B cell (primary cell): ENCODE data around the gene DNAJC9. TPM values are rescaled to one million over a fixed set of nuclear protein-coding genes. Genes with fewer than 3 reads are reported as not detected.

Experiments used
- ATAC-seq: fragments of 200-7000 bp; cut with Tn5 transposase; one replicate; pipeline ENCODE4 v1.10.0; 2021; ENCODE audit warnings: low read depth, mild to moderate bottlenecking, moderate number of reproducible peaks, moderate library complexity
- CTCF ChIA-PET: fragments of 350-600 bp; sonication (Branson Sonifier 250); formaldehyde crosslinking; loops from one replicate; lab custom pipeline; 2021; ENCODE audit warnings: antibody characterized with exemption, inconsistent platforms; lab: Charles Lee
- POLR2A ChIA-PET: fragments of 350-600 bp; sonication (Branson Sonifier 250); formaldehyde crosslinking; loops from one replicate; lab custom pipeline; 2021; ENCODE audit warnings: antibody characterized with exemption; lab: Charles Lee
- DNase-seq: peaks from one replicate; pipeline ENCODE4 v3.0.0; 2013
- H2AFZ ChIP-seq: 2 replicates; pipeline ENCODE4 v1.6.1; 2012; ENCODE audit warnings: mild to moderate bottlenecking, low read depth, low read length; ENCODE audit not compliant: insufficient read depth, poor library complexity, severe bottlenecking
- H3K27ac ChIP-seq, 2 donors: 1 replicate in 1 of 2; 2 replicates in 1 of 2; pipeline ENCODE4 v1.5.1; 2012 to 2013; ENCODE audit warnings: low read length in 2 of 2, mild to moderate bottlenecking in 2 of 2, moderate library complexity in 1 of 2
- H3K27me3 ChIP-seq, 4 experiments: fragments of 200-600 bp in 1 of 4; sonication (generic) in 1 of 4; replicated peaks in 1 of 4; 1 replicate in 2 of 4; 2 replicates in 2 of 4; pipeline versions ENCODE4 v1.6.1 to v1.7.0; 2013 to 2016; ENCODE audit warnings: low read length in 3 of 4, mild to moderate bottlenecking in 2 of 4, mixed read lengths in 1 of 4, moderate library complexity in 1 of 4; ENCODE audit not compliant: insufficient read depth in 4 of 4, control insufficient read depth in 3 of 4; ENCODE audit errors: control extremely low read depth in 1 of 4
- H3K36me3 ChIP-seq, 2 experiments: replicated peaks in 1 of 2; 1 replicate in 1 of 2; 2 replicates in 1 of 2; pipeline versions ENCODE4 v1.6.1 to v1.7.1; 2013; ENCODE audit warnings: low read length in 1 of 2; ENCODE audit not compliant: insufficient read depth in 2 of 2, control insufficient read depth in 1 of 2; ENCODE audit errors: control extremely low read depth in 1 of 2, extremely low read depth in 1 of 2
- H3K4me1 ChIP-seq, 2 donors: fragments of 200-600 bp in 1 of 2; sonication (generic) in 1 of 2; 1 replicate in 1 of 2; 2 replicates in 1 of 2; pipeline versions ENCODE4 v1.5.1 to v1.6.1; 2013 to 2017; ENCODE audit warnings: low read length in 2 of 2; ENCODE audit not compliant: control insufficient read depth in 2 of 2, insufficient read depth in 2 of 2
- H3K4me2 ChIP-seq: replicated peaks from 2 replicates; pipeline ENCODE3; 2012; ENCODE audit warnings: mild to moderate bottlenecking, low read depth, low read length; ENCODE audit not compliant: poor library complexity, severe bottlenecking
- H3K4me3 ChIP-seq, 5 experiments: fragments of 200-600 bp in 1 of 5; sonication (generic) in 1 of 5; 1 replicate in 3 of 5; 2 replicates in 2 of 5; pipeline versions ENCODE4 v1.5.1 to v1.7.0; 2011 to 2016; ENCODE audit warnings: low read length in 4 of 5, mild to moderate bottlenecking in 4 of 5, low read depth in 2 of 5, control low read depth in 1 of 5, moderate library complexity in 1 of 5; ENCODE audit not compliant: insufficient read depth in 1 of 5; ENCODE audit errors: control extremely low read depth in 1 of 5, extremely low read depth in 1 of 5
- H3K79me2 ChIP-seq: fragments of 200-600 bp; sonication (generic); one replicate; pipeline ENCODE4 v1.6.0; 2016; ENCODE audit warnings: low read length; ENCODE audit not compliant: control insufficient read depth, insufficient read depth
- H3K9ac ChIP-seq: fragments of 200-600 bp; sonication (generic); 2 replicates; pipeline ENCODE4 v1.6.1; 2017; ENCODE audit warnings: mild to moderate bottlenecking, low read length, moderate library complexity
- H3K9me3 ChIP-seq, 3 donors: one replicate each; pipeline versions ENCODE4 v1.6.1 to v1.7.1; 2013; ENCODE audit warnings: low read length in 2 of 3; ENCODE audit not compliant: control insufficient read depth in 2 of 3, insufficient read depth in 1 of 3; ENCODE audit errors: control extremely low read depth in 1 of 3
- H4K20me1 ChIP-seq: 2 replicates; pipeline ENCODE4 v1.6.0; 2012; ENCODE audit warnings: mild to moderate bottlenecking, low read length; ENCODE audit not compliant: insufficient read depth, control insufficient read depth, poor library complexity, severe bottlenecking
- H3K27ac Mint-ChIP-seq: one replicate; pipeline ENCODE4 v1.8.0; 2021; ENCODE audit warnings: mixed read lengths
- H3K27me3 Mint-ChIP-seq: one replicate; pipeline ENCODE4 v1.8.0; 2021; ENCODE audit warnings: mixed read lengths
- H3K4me1 Mint-ChIP-seq: one replicate; pipeline ENCODE4 v1.8.0; 2021; ENCODE audit warnings: mixed read lengths
- H3K4me3 Mint-ChIP-seq: one replicate; pipeline ENCODE4 v1.8.0; 2021; ENCODE audit warnings: mixed read lengths
- H3K9me3 Mint-ChIP-seq: one replicate; pipeline ENCODE4 v1.8.0; 2022; ENCODE audit warnings: mixed read lengths; ENCODE audit not compliant: insufficient read depth
- EZH2 ChIP-seq: IDR thresholded peaks from 2 replicates; pipeline ENCODE4 v1.6.1; 2012; ENCODE audit warnings: borderline replicate concordance, low read depth, mild to moderate bottlenecking, moderate library complexity, low read length; ENCODE audit not compliant: insufficient read depth, poor library complexity, severe bottlenecking
- WGBS: methylation state at CpG from one replicate; pipeline ENCODE4 v1.1.5; 2013; ENCODE audit warnings: missing lambda C conversion rate; ENCODE audit not compliant: insufficient coverage; 5-methylcytosine and 5-hydroxymethylcytosine counted together
- intact Hi-C: fragments of 100-400 bp; cut with micrococcal nuclease; formaldehyde crosslinking; loops from one replicate; pipeline ENCODE4 v1.10.0; 2022
- polyA plus RNA-seq: library from polyadenylated mRNA; depleted of rRNA; stranded (reverse); fragments of >200 nt; gene quantifications from 2 replicates; pipeline ENCODE4 v1.2.3, GENCODE V29; 2012
- total RNA-seq, 2 donors: library from RNA; stranded (reverse); fragments of 120-200 nt in 1 of 2; gene quantifications; 1 replicate in 1 of 2; 2 replicates in 1 of 2; pipeline versions ENCODE4 v1.2.3 to v1.2.4, GENCODE V29; 2013 to 2022
- TF ChIP-seq, protein P1 (sequence below): fragments of 200-600 bp; IDR thresholded peaks from one replicate; pipeline ENCODE4 v1.8.0; 2022; ENCODE audit warnings: antibody characterized with exemption, mild to moderate bottlenecking

Gene DNAJC9
- total and polyA plus RNA-seq, 2 donors (not counting 1 experiment from before 2014, with no cell fraction given), result 11.8 to 25.6 TPM

DNA sequence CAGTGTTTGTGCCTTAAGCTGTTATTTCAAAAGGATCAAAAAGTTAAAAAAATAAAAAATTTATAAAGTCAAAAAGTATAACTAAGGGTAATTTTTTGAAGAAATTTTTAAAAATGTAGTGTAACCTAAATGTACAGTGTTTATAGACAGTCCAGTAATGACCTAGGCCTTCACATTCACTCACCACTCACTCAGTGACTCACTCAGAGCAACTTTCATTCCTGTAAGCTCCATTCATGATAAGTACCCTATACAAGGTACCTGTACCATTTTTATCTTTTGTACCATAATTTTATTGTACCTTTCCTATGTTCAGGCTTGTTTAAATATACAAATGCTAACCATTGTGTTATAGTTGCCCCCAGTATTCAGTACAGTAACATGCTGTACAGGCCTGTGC is 21.5 kb downstream of the DNAJC9 start:
- Histone ChIP-seq H3K27ac (no peak overlapping the region), H3K4me1 (no peaks in the 10 kb centered on the region), H3K79me2 (no peaks in the 10 kb centered on the region), H2AFZ (no peak overlapping the region), H3K9me3 (no peaks in the 10 kb centered on the region), H4K20me1 (no peaks in the 10 kb centered on the region), H3K9ac (no peak overlapping the region), H3K4me2 (no peak overlapping the region), H3K4me3 (no peak overlapping the region), H3K36me3 (peaks cover 0 to under 1% of the 10 kb centered on the region in 2 experiments), H3K27me3 (no peaks in the 10 kb centered on the region)
- no peak overlapping the region for H3K27ac Mint-ChIP-seq
- ATAC-seq, result no peak
- ChIA-PET CTCF (no interaction called here), POLR2A (no interaction called here)
- H3K4me3 Mint-ChIP-seq, result no peak overlapping the region
- no peaks in the 10 kb centered on the region for H3K4me1 Mint-ChIP-seq
- intact Hi-C loops, result no loop called here
- TF ChIP-seq EZH2, result no peak
- TF ChIP-seq, protein P1, sequence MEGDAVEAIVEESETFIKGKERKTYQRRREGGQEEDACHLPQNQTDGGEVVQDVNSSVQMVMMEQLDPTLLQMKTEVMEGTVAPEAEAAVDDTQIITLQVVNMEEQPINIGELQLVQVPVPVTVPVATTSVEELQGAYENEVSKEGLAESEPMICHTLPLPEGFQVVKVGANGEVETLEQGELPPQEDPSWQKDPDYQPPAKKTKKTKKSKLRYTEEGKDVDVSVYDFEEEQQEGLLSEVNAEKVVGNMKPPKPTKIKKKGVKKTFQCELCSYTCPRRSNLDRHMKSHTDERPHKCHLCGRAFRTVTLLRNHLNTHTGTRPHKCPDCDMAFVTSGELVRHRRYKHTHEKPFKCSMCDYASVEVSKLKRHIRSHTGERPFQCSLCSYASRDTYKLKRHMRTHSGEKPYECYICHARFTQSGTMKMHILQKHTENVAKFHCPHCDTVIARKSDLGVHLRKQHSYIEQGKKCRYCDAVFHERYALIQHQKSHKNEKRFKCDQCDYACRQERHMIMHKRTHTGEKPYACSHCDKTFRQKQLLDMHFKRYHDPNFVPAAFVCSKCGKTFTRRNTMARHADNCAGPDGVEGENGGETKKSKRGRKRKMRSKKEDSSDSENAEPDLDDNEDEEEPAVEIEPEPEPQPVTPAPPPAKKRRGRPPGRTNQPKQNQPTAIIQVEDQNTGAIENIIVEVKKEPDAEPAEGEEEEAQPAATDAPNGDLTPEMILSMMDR, result no peak
- DNase-seq, result no peak
- H3K9me3 Mint-ChIP-seq, result no peaks in the 10 kb centered on the region
- H3K27me3 Mint-ChIP-seq, result no peaks in the 10 kb centered on the region

DNA sequence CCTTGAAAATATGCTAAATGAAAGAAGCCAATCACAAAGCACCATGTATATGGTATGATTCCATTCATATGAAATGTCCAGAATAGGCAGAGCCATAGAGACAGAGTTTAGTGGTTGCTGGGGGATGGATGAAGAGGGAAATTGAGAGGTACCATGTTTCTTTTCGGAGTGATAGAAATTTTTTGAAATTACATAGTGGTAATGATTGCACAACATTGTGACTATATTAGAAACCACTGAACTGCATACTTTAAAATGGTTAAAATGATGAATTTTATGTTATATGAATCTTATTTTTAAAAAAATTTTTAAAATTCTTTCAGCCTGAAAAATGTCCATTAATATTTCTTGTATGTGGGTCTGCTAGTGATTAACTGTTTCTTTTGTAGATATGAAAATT is 26.1 kb downstream of the DNAJC9 start:
- H3K4me2 ChIP-seq, result no peak overlapping the region
- no CpG with 5 or more reads among the region's 1 CpG for WGBS
- H4K20me1 ChIP-seq, result no peaks in the 10 kb centered on the region
- CTCF ChIA-PET, result no interaction called here
- H3K79me2 ChIP-seq, result no peaks in the 10 kb centered on the region
- H3K4me3 ChIP-seq, result no peak overlapping the region
- peaks cover 4 to 19% of the 10 kb centered on the region in 2 experiments for H3K36me3 ChIP-seq
- Mint-ChIP-seq H3K27ac (no peak overlapping the region), H3K9me3 (peaks cover 2% of the 10 kb centered on the region), H3K4me1 (peaks cover 5% of the 10 kb centered on the region), H3K27me3 (no peaks in the 10 kb centered on the region), H3K4me3 (no peak overlapping the region)
- H3K4me1 ChIP-seq, result no peaks in the 10 kb centered on the region
- intact Hi-C loops, result no loop called here
- H3K9ac ChIP-seq, result no peak overlapping the region
- DNase-seq (no peak), ATAC-seq (no peak)
- no peak overlapping the region for H2AFZ ChIP-seq
- POLR2A ChIA-PET, result no interaction called here
- H3K27ac ChIP-seq, result no peak overlapping the region
- TF ChIP-seq, protein P1, result no peak
- no peak for TF ChIP-seq EZH2
- no peaks in the 10 kb centered on the region for H3K27me3 ChIP-seq
- peaks cover 0 to 3% (median 0%) of the 10 kb centered on the region in 3 donors for H3K9me3 ChIP-seq
